GM23338 (cell line): ENCODE data around the gene ERMP1.

Source experiments
- CREB1 ChIP-seq: fragments of 250-450 bp; sonication (Bioruptor Pico); IDR thresholded peaks from 2 replicates; pipeline ENCODE4 v1.5.0; 2020; ENCODE audit warnings: low read depth, mild to moderate bottlenecking, moderate library complexity
- EZH2 ChIP-seq: fragments of 200-600 bp; sonication (generic); IDR thresholded peaks from one replicate; pipeline ENCODE4 v1.8.0; 2017; ENCODE audit warnings: antibody characterized with exemption, mild to moderate bottlenecking, low read depth; ENCODE audit not compliant: unreplicated experiment
- EZH2phosphoT487 ChIP-seq: fragments of 200-600 bp; sonication (generic); IDR thresholded peaks from one replicate; pipeline ENCODE4 v1.8.1; 2018; ENCODE audit warnings: antibody characterized with exemption; ENCODE audit not compliant: unreplicated experiment
- JUNB ChIP-seq: IDR thresholded peaks from one replicate; pipeline ENCODE4 v1.6.1; 2016; ENCODE audit warnings: antibody characterized with exemption; ENCODE audit not compliant: unreplicated experiment
- NANOG ChIP-seq: IDR thresholded peaks from 2 replicates; pipeline ENCODE4 v1.6.1; 2016; ENCODE audit warnings: antibody characterized with exemption, borderline replicate concordance
- POLR2AphosphoS5 ChIP-seq: IDR thresholded peaks from 2 replicates; pipeline ENCODE4 v1.6.1; 2016; ENCODE audit warnings: antibody characterized with exemption, low read depth
- STAT1 ChIP-seq: IDR thresholded peaks from one replicate; pipeline ENCODE4 v1.6.1; 2016; ENCODE audit warnings: antibody characterized with exemption; ENCODE audit not compliant: unreplicated experiment
- ZNF331 ChIP-seq: fragments of 250-450 bp; sonication (Bioruptor Pico); IDR thresholded peaks from 2 replicates; pipeline ENCODE4 v1.5.0; 2020; ENCODE audit warnings: low read depth, mild to moderate bottlenecking, moderate library complexity
- TF ChIP-seq, protein P1 (sequence below), 2 experiments: fragments of 200-600 bp in 1 of 2; sonication (generic) in 1 of 2; conservative IDR thresholded peaks; 2 replicates each; pipeline versions ENCODE4 v1.5.1 to v1.6.1; 2016 to 2017; ENCODE audit warnings: antibody characterized with exemption in 2 of 2, low read depth in 2 of 2, mild to moderate bottlenecking in 2 of 2, moderate library complexity in 1 of 2
- TF ChIP-seq, protein P2 (sequence below): IDR thresholded peaks from one replicate; pipeline ENCODE4 v1.6.1; 2018; ENCODE audit warnings: antibody characterized with exemption; ENCODE audit not compliant: unreplicated experiment
- TF ChIP-seq, protein P3 (sequence below): fragments of 250-450 bp; sonication (Bioruptor Pico); IDR thresholded peaks from 2 replicates; pipeline ENCODE4 v1.5.0; 2020; ENCODE audit warnings: mild to moderate bottlenecking, moderate library complexity
- TF ChIP-seq, protein P4 (sequence below): IDR thresholded peaks from 2 replicates; pipeline ENCODE4 v1.6.1; 2016; ENCODE audit warnings: antibody characterized with exemption

DNA sequence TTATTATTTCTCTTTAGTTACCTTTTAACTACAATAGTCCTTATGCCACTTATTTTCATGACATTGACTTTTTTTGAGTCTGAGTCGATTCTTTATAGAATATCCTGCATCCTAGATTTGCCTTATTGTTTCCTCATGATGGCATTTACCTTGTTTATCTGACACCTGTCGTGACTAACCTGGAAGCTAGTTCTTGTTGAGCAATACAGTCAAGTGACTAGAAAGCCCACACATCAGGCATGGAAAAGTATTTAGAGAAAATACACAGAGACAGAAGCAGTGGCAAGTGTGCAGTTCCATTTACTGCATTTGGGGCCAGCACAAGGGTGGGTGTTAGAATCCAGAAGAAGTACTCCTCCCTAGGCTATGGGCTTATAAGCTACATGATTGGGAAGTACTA is 97.8 kb downstream of the ERMP1 start:
- TF ChIP-seq STAT1 (no peak), CREB1 (CRISPR knock-in tag) (no peak), POLR2AphosphoS5 (no peak), EZH2 (no peak), JUNB (no peak), EZH2phosphoT487 (no peak), NANOG (no peak), ZNF331 (CRISPR knock-in tag) (no peak)
- TF ChIP-seq, protein P1, sequence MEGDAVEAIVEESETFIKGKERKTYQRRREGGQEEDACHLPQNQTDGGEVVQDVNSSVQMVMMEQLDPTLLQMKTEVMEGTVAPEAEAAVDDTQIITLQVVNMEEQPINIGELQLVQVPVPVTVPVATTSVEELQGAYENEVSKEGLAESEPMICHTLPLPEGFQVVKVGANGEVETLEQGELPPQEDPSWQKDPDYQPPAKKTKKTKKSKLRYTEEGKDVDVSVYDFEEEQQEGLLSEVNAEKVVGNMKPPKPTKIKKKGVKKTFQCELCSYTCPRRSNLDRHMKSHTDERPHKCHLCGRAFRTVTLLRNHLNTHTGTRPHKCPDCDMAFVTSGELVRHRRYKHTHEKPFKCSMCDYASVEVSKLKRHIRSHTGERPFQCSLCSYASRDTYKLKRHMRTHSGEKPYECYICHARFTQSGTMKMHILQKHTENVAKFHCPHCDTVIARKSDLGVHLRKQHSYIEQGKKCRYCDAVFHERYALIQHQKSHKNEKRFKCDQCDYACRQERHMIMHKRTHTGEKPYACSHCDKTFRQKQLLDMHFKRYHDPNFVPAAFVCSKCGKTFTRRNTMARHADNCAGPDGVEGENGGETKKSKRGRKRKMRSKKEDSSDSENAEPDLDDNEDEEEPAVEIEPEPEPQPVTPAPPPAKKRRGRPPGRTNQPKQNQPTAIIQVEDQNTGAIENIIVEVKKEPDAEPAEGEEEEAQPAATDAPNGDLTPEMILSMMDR (conservative IDR thresholded peaks at IDR 0.05; ENCODE audit: low read depth in 2 of 2), result no peak
- TF ChIP-seq, protein P2, sequence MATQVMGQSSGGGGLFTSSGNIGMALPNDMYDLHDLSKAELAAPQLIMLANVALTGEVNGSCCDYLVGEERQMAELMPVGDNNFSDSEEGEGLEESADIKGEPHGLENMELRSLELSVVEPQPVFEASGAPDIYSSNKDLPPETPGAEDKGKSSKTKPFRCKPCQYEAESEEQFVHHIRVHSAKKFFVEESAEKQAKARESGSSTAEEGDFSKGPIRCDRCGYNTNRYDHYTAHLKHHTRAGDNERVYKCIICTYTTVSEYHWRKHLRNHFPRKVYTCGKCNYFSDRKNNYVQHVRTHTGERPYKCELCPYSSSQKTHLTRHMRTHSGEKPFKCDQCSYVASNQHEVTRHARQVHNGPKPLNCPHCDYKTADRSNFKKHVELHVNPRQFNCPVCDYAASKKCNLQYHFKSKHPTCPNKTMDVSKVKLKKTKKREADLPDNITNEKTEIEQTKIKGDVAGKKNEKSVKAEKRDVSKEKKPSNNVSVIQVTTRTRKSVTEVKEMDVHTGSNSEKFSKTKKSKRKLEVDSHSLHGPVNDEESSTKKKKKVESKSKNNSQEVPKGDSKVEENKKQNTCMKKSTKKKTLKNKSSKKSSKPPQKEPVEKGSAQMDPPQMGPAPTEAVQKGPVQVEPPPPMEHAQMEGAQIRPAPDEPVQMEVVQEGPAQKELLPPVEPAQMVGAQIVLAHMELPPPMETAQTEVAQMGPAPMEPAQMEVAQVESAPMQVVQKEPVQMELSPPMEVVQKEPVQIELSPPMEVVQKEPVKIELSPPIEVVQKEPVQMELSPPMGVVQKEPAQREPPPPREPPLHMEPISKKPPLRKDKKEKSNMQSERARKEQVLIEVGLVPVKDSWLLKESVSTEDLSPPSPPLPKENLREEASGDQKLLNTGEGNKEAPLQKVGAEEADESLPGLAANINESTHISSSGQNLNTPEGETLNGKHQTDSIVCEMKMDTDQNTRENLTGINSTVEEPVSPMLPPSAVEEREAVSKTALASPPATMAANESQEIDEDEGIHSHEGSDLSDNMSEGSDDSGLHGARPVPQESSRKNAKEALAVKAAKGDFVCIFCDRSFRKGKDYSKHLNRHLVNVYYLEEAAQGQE, result no peak
- TF ChIP-seq, protein P3, sequence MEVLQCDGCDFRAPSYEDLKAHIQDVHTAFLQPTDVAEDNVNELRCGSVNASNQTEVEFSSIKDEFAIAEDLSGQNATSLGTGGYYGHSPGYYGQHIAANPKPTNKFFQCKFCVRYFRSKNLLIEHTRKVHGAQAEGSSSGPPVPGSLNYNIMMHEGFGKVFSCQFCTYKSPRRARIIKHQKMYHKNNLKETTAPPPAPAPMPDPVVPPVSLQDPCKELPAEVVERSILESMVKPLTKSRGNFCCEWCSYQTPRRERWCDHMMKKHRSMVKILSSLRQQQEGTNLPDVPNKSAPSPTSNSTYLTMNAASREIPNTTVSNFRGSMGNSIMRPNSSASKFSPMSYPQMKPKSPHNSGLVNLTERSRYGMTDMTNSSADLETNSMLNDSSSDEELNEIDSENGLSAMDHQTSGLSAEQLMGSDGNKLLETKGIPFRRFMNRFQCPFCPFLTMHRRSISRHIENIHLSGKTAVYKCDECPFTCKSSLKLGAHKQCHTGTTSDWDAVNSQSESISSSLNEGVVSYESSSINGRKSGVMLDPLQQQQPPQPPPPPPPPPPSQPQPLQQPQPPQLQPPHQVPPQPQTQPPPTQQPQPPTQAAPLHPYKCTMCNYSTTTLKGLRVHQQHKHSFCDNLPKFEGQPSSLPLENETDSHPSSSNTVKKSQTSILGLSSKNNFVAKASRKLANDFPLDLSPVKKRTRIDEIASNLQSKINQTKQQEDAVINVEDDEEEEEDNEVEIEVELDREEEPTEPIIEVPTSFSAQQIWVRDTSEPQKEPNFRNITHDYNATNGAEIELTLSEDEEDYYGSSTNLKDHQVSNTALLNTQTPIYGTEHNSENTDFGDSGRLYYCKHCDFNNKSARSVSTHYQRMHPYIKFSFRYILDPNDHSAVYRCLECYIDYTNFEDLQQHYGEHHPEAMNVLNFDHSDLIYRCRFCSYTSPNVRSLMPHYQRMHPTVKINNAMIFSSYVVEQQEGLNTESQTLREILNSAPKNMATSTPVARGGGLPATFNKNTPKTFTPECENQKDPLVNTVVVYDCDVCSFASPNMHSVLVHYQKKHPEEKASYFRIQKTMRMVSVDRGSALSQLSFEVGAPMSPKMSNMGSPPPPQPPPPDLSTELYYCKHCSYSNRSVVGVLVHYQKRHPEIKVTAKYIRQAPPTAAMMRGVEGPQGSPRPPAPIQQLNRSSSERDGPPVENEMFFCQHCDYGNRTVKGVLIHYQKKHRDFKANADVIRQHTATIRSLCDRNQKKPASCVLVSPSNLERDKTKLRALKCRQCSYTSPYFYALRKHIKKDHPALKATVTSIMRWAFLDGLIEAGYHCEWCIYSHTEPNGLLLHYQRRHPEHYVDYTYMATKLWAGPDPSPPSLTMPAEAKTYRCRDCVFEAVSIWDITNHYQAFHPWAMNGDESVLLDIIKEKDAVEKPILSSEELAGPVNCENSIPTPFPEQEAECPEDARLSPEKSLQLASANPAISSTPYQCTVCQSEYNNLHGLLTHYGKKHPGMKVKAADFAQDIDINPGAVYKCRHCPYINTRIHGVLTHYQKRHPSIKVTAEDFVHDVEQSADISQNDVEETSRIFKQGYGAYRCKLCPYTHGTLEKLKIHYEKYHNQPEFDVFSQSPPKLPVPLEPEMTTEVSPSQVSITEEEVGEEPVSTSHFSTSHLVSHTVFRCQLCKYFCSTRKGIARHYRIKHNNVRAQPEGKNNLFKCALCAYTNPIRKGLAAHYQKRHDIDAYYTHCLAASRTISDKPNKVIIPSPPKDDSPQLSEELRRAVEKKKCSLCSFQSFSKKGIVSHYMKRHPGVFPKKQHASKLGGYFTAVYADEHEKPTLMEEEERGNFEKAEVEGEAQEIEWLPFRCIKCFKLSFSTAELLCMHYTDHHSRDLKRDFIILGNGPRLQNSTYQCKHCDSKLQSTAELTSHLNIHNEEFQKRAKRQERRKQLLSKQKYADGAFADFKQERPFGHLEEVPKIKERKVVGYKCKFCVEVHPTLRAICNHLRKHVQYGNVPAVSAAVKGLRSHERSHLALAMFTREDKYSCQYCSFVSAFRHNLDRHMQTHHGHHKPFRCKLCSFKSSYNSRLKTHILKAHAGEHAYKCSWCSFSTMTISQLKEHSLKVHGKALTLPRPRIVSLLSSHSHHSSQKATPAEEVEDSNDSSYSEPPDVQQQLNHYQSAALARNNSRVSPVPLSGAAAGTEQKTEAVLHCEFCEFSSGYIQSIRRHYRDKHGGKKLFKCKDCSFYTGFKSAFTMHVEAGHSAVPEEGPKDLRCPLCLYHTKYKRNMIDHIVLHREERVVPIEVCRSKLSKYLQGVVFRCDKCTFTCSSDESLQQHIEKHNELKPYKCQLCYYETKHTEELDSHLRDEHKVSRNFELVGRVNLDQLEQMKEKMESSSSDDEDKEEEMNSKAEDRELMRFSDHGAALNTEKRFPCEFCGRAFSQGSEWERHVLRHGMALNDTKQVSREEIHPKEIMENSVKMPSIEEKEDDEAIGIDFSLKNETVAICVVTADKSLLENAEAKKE (CRISPR knock-in tag), result no peak
- TF ChIP-seq, protein P4, sequence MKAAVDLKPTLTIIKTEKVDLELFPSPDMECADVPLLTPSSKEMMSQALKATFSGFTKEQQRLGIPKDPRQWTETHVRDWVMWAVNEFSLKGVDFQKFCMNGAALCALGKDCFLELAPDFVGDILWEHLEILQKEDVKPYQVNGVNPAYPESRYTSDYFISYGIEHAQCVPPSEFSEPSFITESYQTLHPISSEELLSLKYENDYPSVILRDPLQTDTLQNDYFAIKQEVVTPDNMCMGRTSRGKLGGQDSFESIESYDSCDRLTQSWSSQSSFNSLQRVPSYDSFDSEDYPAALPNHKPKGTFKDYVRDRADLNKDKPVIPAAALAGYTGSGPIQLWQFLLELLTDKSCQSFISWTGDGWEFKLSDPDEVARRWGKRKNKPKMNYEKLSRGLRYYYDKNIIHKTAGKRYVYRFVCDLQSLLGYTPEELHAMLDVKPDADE, result no peak
